HG02981 (cell line): ENCODE results near the gene AMPD3.
A peak's percentile ranks its signal among the peaks of the same experiment; 100 is the strongest.

Experiments
- ATAC-seq: cut with Tn5 transposase; IDR thresholded peaks from one replicate; pipeline ENCODE4 v1.9.1; 2021; ENCODE audit warnings: mild to moderate bottlenecking, moderate library complexity; ENCODE audit not compliant: unreplicated experiment

AMPD3 gene

GRCh38 chr11:10500757-10501684 is 46.0 kb downstream of the AMPD3 start:
- no peak for ATAC-seq

GRCh38 chr11:10502065-10502680 is 47.1 kb downstream of the AMPD3 start:
- ATAC-seq, result no peak

- no peak for ATAC-seq
These were observed 47.7 kb downstream of the AMPD3 start for GRCh38 chr11:10502770-10503169.

GRCh38 chr11:10503221-10503620 is 48.2 kb downstream of the AMPD3 start:
- no peak for ATAC-seq

GRCh38 chr11:10503777-10504480 is 48.9 kb downstream of the AMPD3 start:
- ATAC-seq, result no peak

- no peak for ATAC-seq
These were observed 49.4 kb downstream of the AMPD3 start for GRCh38 chr11:10504490-10504889.

- ATAC-seq, result no peak
These were observed 50.4 kb downstream of the AMPD3 start for GRCh38 chr11:10505278-10506007.

- no peak for ATAC-seq
These were observed 50.9 kb downstream of the AMPD3 start for GRCh38 chr11:10506008-10506370.

GRCh38 chr11:10511181-10511621 is 56.1 kb downstream of the AMPD3 start:
- ATAC-seq, result no peak

- no peak for ATAC-seq
These were observed 59.1 kb downstream of the AMPD3 start for GRCh38 chr11:10514202-10514601.

GRCh38 chr11:10514709-10515108 is 59.6 kb downstream of the AMPD3 start:
- no peak for ATAC-seq

GRCh38 chr11:10515418-10515817 is 60.4 kb downstream of the AMPD3 start:
- ATAC-seq, result no peak

- no peak for ATAC-seq
These were observed 63.1 kb downstream of the AMPD3 start for GRCh38 chr11:10518123-10518522.

GRCh38 chr11:10518891-10519290 is 63.8 kb downstream of the AMPD3 start:
- ATAC-seq, result no peak

GRCh38 chr11:10519630-10520029 is 64.6 kb downstream of the AMPD3 start:
- no peak for ATAC-seq

GRCh38 chr11:10520562-10520961 is 65.5 kb downstream of the AMPD3 start:
- no peak for ATAC-seq

- no peak for ATAC-seq
These were observed 67.2 kb downstream of the AMPD3 start for GRCh38 chr11:10522276-10522675.

GRCh38 chr11:10522921-10523320 is 67.9 kb downstream of the AMPD3 start:
- ATAC-seq, result no peak

- no peak for ATAC-seq
These were observed 69.4 kb downstream of the AMPD3 start for GRCh38 chr11:10524471-10524870.

- peak; percentile 64 for ATAC-seq
These were observed 72.2 kb downstream of the AMPD3 start for GRCh38 chr11:10526974-10527918.
